HG03432 (cell line): ENCODE results near the gene PPIF.
A peak's percentile ranks its signal among the peaks of the same experiment; 100 is the strongest.

Experiments used
- ATAC-seq: cut with Tn5 transposase; IDR thresholded peaks from one replicate; pipeline ENCODE4 v1.9.1; 2021; ENCODE audit warnings: mild to moderate bottlenecking, moderate library complexity; ENCODE audit not compliant: unreplicated experiment

The PPIF gene

GRCh38 chr10:79313320-79313719, 33.9 kb upstream of the PPIF start:
- no peak for ATAC-seq

- no peak for ATAC-seq
These were observed 33.3 kb upstream of the PPIF start for GRCh38 chr10:79313911-79314439.

GRCh38 chr10:79314761-79315601, 32.3 kb upstream of the PPIF start:
- ATAC-seq: no peak

- ATAC-seq: no peak
These were observed 31.7 kb upstream of the PPIF start for GRCh38 chr10:79315602-79315920.

- ATAC-seq: peak; percentile 78
These were observed 30.4 kb upstream of the PPIF start for GRCh38 chr10:79316671-79317431.

GRCh38 chr10:79318369-79318768, 28.9 kb upstream of the PPIF start:
- no peak for ATAC-seq

GRCh38 chr10:79319115-79319771, 28.0 kb upstream of the PPIF start:
- ATAC-seq: no peak

GRCh38 chr10:79320316-79320715, 27.0 kb upstream of the PPIF start:
- no peak for ATAC-seq

GRCh38 chr10:79320820-79321493, 26.3 kb upstream of the PPIF start:
- no peak for ATAC-seq

- ATAC-seq: no peak
These were observed 25.8 kb upstream of the PPIF start for GRCh38 chr10:79321494-79321882.

- no peak for ATAC-seq
These were observed 25.3 kb upstream of the PPIF start for GRCh38 chr10:79321951-79322350.

- peak; percentile 72 for ATAC-seq
These were observed 24.4 kb upstream of the PPIF start for GRCh38 chr10:79322616-79323543.

GRCh38 chr10:79323602-79324001, 23.7 kb upstream of the PPIF start:
- ATAC-seq: no peak

- ATAC-seq: no peak
These were observed 23.1 kb upstream of the PPIF start for GRCh38 chr10:79324032-79324695.

GRCh38 chr10:79326361-79327089, 20.7 kb upstream of the PPIF start:
- ATAC-seq: no peak

GRCh38 chr10:79327090-79327457, 20.2 kb upstream of the PPIF start:
- ATAC-seq: peak; percentile 23

GRCh38 chr10:79328147-79328701, 19.0 kb upstream of the PPIF start:
- no peak for ATAC-seq

GRCh38 chr10:79328737-79329504, 18.3 kb upstream of the PPIF start:
- no peak for ATAC-seq
